ENCODE measurements around the gene LRP2. TPM values are rescaled to one million over a fixed set of nuclear protein-coding genes. Genes with fewer than 3 reads are reported as not detected.

Gene LRP2
- total and polyA plus RNA-seq, 2 of the 4 experiments (the other 2 are of a cell fraction) = not detected

- Histone ChIP-seq H2AK5ac (ENCODE audit: low read depth, low read length) (no peak overlapping the region), H3K4me3 (ENCODE audit: insufficient read depth, low read depth, low read length) (no peak overlapping the region), H3K36me3 (ENCODE audit: control insufficient read depth, insufficient read depth, low read length) (no peaks in the 10 kb centered on the region), H3K18ac (ENCODE audit: low read depth, low read length) (no peak overlapping the region), H3K14ac (replicated peaks; ENCODE audit: low read depth, low read length) (no peak overlapping the region), H3K27me3 (ENCODE audit: control insufficient read depth, insufficient read depth, low read length) (no peaks in the 10 kb centered on the region), H3K9me3 (ENCODE audit: control insufficient read depth, insufficient read depth, low read length) (no peaks in the 10 kb centered on the region), H3K79me1 (ENCODE audit: low read depth in 1 of 2, low read length in 2 of 2) (no peaks in the 10 kb centered on the region), H2BK120ac (ENCODE audit: low read depth, low read length) (no peak overlapping the region), H4K8ac (ENCODE audit: low read depth in 2 of 2, low read length in 2 of 2) (no peak overlapping the region), H3K23ac (ENCODE audit: low read depth, low read length) (no peak overlapping the region), H4K5ac (ENCODE audit: low read depth, low read length) (no peak overlapping the region), H4K91ac (ENCODE audit: insufficient read depth, low read depth, low read length) (no peak overlapping the region), H2AK9ac (replicated peaks; ENCODE audit: low read depth, low read length, poor library complexity) (no peak overlapping the region), H3K9me1 (ENCODE audit: insufficient read depth, low read length) (no peaks in the 10 kb centered on the region), H3K9ac (ENCODE audit: low read depth, low read length) (no peak overlapping the region), H3K4ac (ENCODE audit: low read depth, low read length) (no peak overlapping the region), H3K4me1 (ENCODE audit: control insufficient read depth, insufficient read depth, low read length) (no peaks in the 10 kb centered on the region), H3K27ac (ENCODE audit: insufficient read depth, low read length) (no peak overlapping the region), H2AFZ (replicated peaks; ENCODE audit: low read length, poor library complexity) (no peak overlapping the region), H4K20me1 (ENCODE audit: insufficient read depth, low read length) (no peaks in the 10 kb centered on the region), H3K56ac (ENCODE audit: extremely low read depth, insufficient read depth, low read length) (no peak overlapping the region), H2BK5ac (ENCODE audit: low read depth, low read length, poor library complexity, severe bottlenecking) (no peak overlapping the region), H2BK15ac (ENCODE audit: low read depth, low read length) (no peak overlapping the region), H2BK20ac (ENCODE audit: low read depth, low read length) (no peak overlapping the region), H3K4me2 (ENCODE audit: low read depth, low read length) (no peak overlapping the region)
- TF ChIP-seq FOS (IDR thresholded peaks at IDR 0.05; ENCODE audit: low read depth, low read length) = no peak
- TF ChIP-seq, protein P1, sequence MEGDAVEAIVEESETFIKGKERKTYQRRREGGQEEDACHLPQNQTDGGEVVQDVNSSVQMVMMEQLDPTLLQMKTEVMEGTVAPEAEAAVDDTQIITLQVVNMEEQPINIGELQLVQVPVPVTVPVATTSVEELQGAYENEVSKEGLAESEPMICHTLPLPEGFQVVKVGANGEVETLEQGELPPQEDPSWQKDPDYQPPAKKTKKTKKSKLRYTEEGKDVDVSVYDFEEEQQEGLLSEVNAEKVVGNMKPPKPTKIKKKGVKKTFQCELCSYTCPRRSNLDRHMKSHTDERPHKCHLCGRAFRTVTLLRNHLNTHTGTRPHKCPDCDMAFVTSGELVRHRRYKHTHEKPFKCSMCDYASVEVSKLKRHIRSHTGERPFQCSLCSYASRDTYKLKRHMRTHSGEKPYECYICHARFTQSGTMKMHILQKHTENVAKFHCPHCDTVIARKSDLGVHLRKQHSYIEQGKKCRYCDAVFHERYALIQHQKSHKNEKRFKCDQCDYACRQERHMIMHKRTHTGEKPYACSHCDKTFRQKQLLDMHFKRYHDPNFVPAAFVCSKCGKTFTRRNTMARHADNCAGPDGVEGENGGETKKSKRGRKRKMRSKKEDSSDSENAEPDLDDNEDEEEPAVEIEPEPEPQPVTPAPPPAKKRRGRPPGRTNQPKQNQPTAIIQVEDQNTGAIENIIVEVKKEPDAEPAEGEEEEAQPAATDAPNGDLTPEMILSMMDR (conservative IDR thresholded peaks at IDR 0.05; ENCODE audit: low read depth, low read length) = no peak
- no peak for TF ChIP-seq SMC3 (IDR thresholded peaks at IDR 0.05; ENCODE audit: low read depth, low read length)
- TF ChIP-seq CEBPB (IDR thresholded peaks at IDR 0.05; ENCODE audit: low read depth, low read length) = no peak
- TF ChIP-seq BHLHE40 (IDR thresholded peaks at IDR 0.05; ENCODE audit: low read depth, low read length) = no peak
- no peak for TF ChIP-seq POLR2A (IDR thresholded peaks at IDR 0.05; ENCODE audit: low read depth, low read length)
- TF ChIP-seq CHD1 (IDR thresholded peaks at IDR 0.05; ENCODE audit: low read depth, low read length) = no peak
- TF ChIP-seq RFX5 (IDR thresholded peaks at IDR 0.05; ENCODE audit: low read depth, low read length) = no peak
- intact Hi-C loops (cut with micrococcal nuclease) = no loop called here
- no TSS peak for BruUV-seq (replicated peaks)
- ChIA-PET CTCF (no interaction called here), POLR2A (ENCODE audit: unreplicated experiment) (no interaction called here)
- in situ Hi-C loops (cut with MboI; ENCODE audit: low sequenced_read_pairs) = no loop called here
- ATAC-seq (ENCODE audit: low read depth) (no peak), DNase-seq (no peak)
- dilution Hi-C loops (cut with HindIII; ENCODE audit: low sequenced_read_pairs, unreplicated experiment) = no loop called here
Measured at GRCh38 chr2:169287666-169288065, 74.7 kb downstream of the LRP2 start.
